Fibroblast of mammary gland (primary cell): ENCODE data around the gene SEPTIN2.
"Not testable (repeated sequence)": the region's sequence is repeated elsewhere in the genome, so short reads cannot be mapped to it uniquely, and the experiment has no call there.

Experiments used
- DNase-seq: peaks from one replicate; pipeline ENCODE4 v3.0.0-alpha.2; 2010; ENCODE audit warnings: low read depth
- H3K4me3 ChIP-seq: 2 replicates; pipeline ENCODE4 v1.5.1; 2011; ENCODE audit warnings: low read depth, mild to moderate bottlenecking, low read length, moderate library complexity; ENCODE audit not compliant: control insufficient read depth
- CTCF ChIP-seq: conservative IDR thresholded peaks from 2 replicates; pipeline ENCODE4 v1.5.1; 2011; ENCODE audit warnings: low read depth, low read length, inconsistent platforms; ENCODE audit not compliant: control insufficient read depth, insufficient read depth

SEPTIN2 gene

GRCh38 chr2:241364781-241365180 lies 49.1 kb downstream of the SEPTIN2 start:
- no peak for DNase-seq
- H3K4me3 ChIP-seq = no peak overlapping the region
- no peak for TF ChIP-seq CTCF

- no peak overlapping the region for H3K4me3 ChIP-seq
- no peak for TF ChIP-seq CTCF
- DNase-seq = no peak
Measured at GRCh38 chr2:241366678-241367077, 51.0 kb downstream of the SEPTIN2 start.

- TF ChIP-seq CTCF = no peak
- H3K4me3 ChIP-seq = no peak overlapping the region
Measured at GRCh38 chr2:241368643-241369042, 52.9 kb downstream of the SEPTIN2 start.

GRCh38 chr2:241372361-241372992 lies 56.8 kb downstream of the SEPTIN2 start:
- H3K4me3 ChIP-seq = no peak overlapping the region

More at GRCh38 chr2:241368643-241369042, 52.9 kb downstream of the SEPTIN2 start:
- DNase-seq = no peak

GRCh38 chr2:241373446-241373845 lies 57.7 kb downstream of the SEPTIN2 start:
- DNase-seq = no peak
- H3K4me3 ChIP-seq = no peak overlapping the region
- TF ChIP-seq CTCF = no peak

More at GRCh38 chr2:241372361-241372992, 56.8 kb downstream of the SEPTIN2 start:
- TF ChIP-seq CTCF = no peak
- peak; percentile 27 for DNase-seq

- not testable (repeated sequence) for H3K4me3 ChIP-seq, DNase-seq
Measured at GRCh38 chr2:241373906-241374305, 58.2 kb downstream of the SEPTIN2 start.

GRCh38 chr2:241375300-241375699 lies 59.6 kb downstream of the SEPTIN2 start:
- no peak overlapping the region for H3K4me3 ChIP-seq
- DNase-seq = no peak
- TF ChIP-seq CTCF = no peak
